Measurements from ENCODE around the gene HSPA12A. TPM values are rescaled to one million over a fixed set of nuclear protein-coding genes. Genes with fewer than 3 reads are reported as not detected.

Gene HSPA12A
- total RNA-seq, 4 donors from 2014 or later: 125 to 187 (median 147) TPM

DNA sequence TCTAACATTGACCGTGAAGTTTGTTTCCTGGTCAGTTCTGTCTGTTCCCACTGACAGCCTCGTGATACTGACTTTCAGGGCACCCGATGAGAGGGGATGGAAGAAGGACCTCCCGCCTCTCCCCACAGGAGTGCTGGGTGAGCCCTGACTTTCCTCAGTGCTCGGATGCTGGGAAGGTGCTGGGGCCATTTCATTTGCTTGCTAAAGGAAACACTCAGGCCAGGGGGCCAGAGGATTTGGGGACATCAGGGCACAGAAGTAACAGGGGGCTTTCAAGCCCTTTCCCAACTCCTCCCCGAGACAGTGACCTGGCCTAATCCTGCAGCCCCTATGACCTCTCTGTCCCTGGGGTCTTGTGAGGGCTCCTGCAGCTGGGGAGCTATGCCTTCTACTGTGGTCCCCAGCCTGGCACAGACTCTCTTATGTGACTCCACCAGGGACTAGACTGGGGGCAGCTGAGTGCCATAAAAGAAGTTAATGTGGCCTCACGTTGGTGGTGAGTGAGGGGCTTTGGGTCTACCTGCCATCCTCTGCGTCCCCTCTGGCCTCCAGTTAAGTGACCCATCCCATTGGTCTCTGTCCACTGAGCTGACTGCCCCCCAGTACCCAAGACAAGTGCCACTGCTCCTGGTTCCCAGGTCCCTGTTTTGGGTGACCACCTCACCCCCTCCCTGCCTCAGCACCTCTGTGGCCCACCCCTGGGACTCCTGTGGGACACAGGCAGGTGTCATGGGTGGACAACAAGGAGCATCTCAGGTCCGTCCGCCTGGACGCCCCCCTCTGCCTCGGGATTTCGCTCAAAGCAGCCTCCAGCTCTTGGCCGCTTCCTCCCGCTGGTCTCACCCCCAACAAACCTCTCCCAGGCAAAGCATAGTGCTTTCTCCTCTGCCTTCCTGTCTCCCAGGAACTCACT lies 33.4 kb upstream of the HSPA12A start:
- TF ChIP-seq EP300 (IDR thresholded peaks at IDR 0.05): no peak
- TF ChIP-seq POLR2A (IDR thresholded peaks at IDR 0.05): no peak
- TF ChIP-seq, protein P1, sequence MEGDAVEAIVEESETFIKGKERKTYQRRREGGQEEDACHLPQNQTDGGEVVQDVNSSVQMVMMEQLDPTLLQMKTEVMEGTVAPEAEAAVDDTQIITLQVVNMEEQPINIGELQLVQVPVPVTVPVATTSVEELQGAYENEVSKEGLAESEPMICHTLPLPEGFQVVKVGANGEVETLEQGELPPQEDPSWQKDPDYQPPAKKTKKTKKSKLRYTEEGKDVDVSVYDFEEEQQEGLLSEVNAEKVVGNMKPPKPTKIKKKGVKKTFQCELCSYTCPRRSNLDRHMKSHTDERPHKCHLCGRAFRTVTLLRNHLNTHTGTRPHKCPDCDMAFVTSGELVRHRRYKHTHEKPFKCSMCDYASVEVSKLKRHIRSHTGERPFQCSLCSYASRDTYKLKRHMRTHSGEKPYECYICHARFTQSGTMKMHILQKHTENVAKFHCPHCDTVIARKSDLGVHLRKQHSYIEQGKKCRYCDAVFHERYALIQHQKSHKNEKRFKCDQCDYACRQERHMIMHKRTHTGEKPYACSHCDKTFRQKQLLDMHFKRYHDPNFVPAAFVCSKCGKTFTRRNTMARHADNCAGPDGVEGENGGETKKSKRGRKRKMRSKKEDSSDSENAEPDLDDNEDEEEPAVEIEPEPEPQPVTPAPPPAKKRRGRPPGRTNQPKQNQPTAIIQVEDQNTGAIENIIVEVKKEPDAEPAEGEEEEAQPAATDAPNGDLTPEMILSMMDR (IDR thresholded peaks at IDR 0.05): no peak
- peaks cover 0 to 35% (median 0%) of the 10 kb centered on the region in 4 donors for H3K4me1 ChIP-seq
- H3K9me3 ChIP-seq: no peaks in the 10 kb centered on the region
- H3K36me3 ChIP-seq: no peaks in the 10 kb centered on the region
- H3K27ac ChIP-seq: peak overlapping the region in 1 of 4 donors; percentile 16
- H3K27me3 ChIP-seq: no peaks in the 10 kb centered on the region
- 71 to 76% methylated on average over 15 of the region's 15 CpGs for WGBS, 2 donors
- DNase-seq (ENCODE audit: low spot score in 2 of 2): no peak
- H3K4me3 ChIP-seq: no peak overlapping the region

DNA sequence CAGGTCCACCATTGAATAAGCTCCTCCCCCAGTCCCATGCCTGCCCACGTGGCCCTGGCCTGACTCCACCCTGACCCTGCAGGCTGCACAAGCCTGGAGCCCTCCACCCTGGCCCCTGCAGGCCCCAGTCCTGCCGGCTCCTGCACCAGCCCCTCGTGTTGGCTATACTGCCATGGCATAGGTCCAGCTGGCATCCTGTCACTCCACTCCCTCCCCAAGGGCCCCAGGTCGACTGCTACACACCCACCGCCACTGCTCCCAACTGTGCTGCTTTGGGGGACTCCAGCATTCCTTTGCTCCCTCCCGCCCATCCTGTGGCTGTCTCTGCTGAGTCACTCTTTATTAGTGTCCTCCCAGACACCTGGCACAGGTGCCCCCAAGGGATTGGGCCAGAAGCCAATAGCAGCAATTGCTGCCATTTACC lies 32.4 kb upstream of the HSPA12A start:
- H3K36me3 ChIP-seq: no peaks in the 10 kb centered on the region
- DNase-seq (ENCODE audit: low spot score in 2 of 2): no peak

DNA sequence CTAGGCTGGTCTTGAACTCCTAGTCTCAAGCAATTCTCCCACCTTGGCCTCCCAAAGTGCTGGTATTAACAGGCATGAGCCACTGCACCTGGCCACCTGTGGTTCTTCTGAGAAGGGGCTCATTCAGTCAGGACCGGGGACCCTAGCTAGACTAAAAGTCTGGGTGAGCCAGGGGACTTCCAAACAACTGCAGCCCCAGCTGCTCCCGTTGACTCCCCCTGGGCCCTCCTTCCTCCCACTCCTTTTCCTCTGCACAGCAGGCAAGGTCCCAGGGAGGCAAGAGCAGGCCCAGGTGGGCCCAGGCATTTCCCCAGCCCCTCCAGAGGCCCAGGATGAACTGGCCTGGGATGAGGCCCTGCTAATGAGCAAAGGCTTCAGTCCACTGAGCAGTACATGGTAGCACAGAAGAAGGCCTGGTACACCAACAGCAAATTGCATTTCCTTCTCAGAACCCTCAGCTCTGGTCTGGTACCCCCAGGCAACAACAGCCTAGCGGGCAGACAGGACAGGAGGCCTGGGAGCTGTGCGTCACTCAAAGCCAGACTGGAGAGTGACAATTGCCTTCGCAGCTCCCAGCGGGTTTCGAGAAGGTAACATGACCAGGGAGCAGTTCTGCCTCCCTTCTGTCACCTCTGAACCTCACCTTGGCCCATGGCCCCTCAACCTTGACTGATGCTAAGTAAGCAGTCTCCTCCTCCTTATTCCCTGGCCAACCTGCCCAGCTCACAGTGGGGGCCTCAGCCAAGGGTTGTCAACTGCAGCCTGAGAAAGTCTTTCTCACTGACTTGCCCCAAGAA lies 30.7 kb upstream of the HSPA12A start:
- Histone ChIP-seq H3K4me1 (peaks cover 0 to 57% (median under 1%) of the 10 kb centered on the region in 4 donors), H3K27me3 (no peaks in the 10 kb centered on the region), H3K4me3 (no peak overlapping the region), H3K36me3 (no peaks in the 10 kb centered on the region), H3K27ac (peak overlapping the region in 1 of 4 donors; percentile 17), H3K9me3 (no peaks in the 10 kb centered on the region)
- WGBS, 2 donors: 84 to 86% methylated on average over 7 of the region's 7 CpGs
- DNase-seq (ENCODE audit: low spot score in 2 of 2): no peak
- TF ChIP-seq POLR2A (IDR thresholded peaks at IDR 0.05) (no peak), EP300 (IDR thresholded peaks at IDR 0.05) (no peak)
- TF ChIP-seq, protein P1 (IDR thresholded peaks at IDR 0.05): no peak

More for the DNA sequence above, 32.4 kb upstream of the HSPA12A start:
- TF ChIP-seq POLR2A (IDR thresholded peaks at IDR 0.05) (no peak), EP300 (IDR thresholded peaks at IDR 0.05) (no peak)
- TF ChIP-seq, protein P1 (IDR thresholded peaks at IDR 0.05): no peak
- 30 to 33% methylated on average over 6 of the region's 6 CpGs for WGBS, 2 donors
- Histone ChIP-seq H3K27me3 (no peaks in the 10 kb centered on the region), H3K4me3 (no peak overlapping the region), H3K27ac (no peak overlapping the region), H3K9me3 (no peaks in the 10 kb centered on the region), H3K4me1 (peaks cover 0 to 45% (median 0%) of the 10 kb centered on the region in 4 donors)

DNA sequence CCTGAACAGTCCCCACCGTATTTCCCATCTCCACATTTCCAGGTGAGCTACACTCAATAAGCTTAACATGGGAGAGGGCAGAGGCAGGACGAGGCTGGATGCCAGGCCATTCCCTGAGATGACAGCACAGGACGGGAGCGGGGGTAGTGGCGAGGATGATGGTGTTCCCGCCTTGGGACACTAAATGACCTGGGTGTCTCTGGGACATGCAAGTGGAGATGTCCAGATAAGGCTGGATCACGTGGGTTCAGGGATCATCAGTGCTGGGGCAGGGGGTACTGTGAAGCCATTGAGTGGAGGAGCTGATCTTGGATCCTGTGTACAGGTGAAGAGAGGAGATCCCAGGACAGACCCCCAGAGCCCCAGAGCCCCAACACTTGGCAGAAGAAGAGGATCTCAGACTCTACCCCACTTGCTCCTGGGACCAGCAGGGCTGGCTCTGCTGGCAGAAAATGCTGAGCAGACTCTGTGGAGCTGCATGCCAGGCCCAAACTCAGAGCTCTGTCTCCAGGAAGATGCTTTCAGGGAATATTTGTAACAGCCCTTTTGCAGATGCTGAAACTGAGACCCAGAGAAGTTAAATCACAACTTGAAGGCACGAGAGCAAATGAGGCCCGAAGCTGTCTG lies 29.7 kb upstream of the HSPA12A start:
- Histone ChIP-seq H3K27me3 (no peaks in the 10 kb centered on the region), H3K4me3 (no peak overlapping the region), H3K36me3 (no peaks in the 10 kb centered on the region), H3K9me3 (no peaks in the 10 kb centered on the region), H3K27ac (peak overlapping the region in 2 of 4 donors; percentile 73 to 78), H3K4me1 (peaks cover 0 to 68% (median 10%) of the 10 kb centered on the region in 4 donors)
- DNase-seq (ENCODE audit: low spot score in 2 of 2): no peak
- TF ChIP-seq, protein P1 (IDR thresholded peaks at IDR 0.05): no peak
- TF ChIP-seq POLR2A (IDR thresholded peaks at IDR 0.05): no peak
- no peak for TF ChIP-seq EP300 (IDR thresholded peaks at IDR 0.05)
- WGBS, 2 donors: 88 to 97% methylated on average over 9 of the region's 9 CpGs
